ELF-1 (cell line): ENCODE results near the gene USP46.
A peak's percentile ranks its signal among the peaks of the same experiment; 100 is the strongest.

Source experiments
- DNase-seq: peaks from one replicate; pipeline ENCODE4 v3.0.0-alpha.2; 2016; ENCODE audit warnings: low read depth, low spot score

Gene USP46, protein sequence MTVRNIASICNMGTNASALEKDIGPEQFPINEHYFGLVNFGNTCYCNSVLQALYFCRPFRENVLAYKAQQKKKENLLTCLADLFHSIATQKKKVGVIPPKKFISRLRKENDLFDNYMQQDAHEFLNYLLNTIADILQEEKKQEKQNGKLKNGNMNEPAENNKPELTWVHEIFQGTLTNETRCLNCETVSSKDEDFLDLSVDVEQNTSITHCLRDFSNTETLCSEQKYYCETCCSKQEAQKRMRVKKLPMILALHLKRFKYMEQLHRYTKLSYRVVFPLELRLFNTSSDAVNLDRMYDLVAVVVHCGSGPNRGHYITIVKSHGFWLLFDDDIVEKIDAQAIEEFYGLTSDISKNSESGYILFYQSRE

DNA sequence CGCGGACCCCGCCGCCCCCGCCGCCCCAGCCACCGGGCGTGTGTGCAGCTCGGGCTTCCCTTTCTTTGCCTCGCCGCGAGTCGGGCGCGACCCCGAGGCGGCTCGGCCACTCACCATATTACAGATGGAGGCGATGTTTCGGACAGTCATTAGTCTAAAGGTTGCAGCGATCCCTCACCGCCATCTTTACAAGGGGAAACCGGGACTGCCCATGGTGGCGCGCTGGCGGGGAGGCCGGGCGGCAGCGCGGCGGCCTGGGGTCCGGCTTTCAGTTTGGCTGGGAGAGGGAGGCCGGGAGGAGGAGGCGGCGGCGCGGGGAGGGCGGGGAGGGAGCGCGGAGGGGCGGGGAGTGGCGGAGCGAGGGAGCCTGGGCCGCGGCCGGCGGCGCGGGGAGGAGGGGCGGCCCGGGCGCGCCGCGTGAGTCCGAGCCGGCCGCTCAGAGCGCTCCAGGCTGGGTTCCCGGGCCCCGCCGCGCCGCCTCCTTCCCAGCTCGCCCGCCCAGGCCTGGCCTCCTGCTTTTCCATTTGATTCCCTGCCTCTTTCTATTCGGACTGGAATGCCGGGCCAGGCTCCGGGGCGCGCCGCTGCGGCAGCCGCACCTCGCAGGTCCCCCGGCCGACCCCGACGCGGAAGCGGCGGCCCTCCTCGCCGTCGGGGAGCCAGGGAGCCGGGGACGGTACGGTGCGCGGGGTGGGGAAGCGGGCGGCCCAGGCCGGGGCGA lies at the start of gene USP46:
Gene USP46, minus strand, starts transcription at position 301 of the 721 bp plus-strand sequence. Its CDS starts 151 bp downstream, at position 150.
- peak; percentile 75 for DNase-seq

DNA sequence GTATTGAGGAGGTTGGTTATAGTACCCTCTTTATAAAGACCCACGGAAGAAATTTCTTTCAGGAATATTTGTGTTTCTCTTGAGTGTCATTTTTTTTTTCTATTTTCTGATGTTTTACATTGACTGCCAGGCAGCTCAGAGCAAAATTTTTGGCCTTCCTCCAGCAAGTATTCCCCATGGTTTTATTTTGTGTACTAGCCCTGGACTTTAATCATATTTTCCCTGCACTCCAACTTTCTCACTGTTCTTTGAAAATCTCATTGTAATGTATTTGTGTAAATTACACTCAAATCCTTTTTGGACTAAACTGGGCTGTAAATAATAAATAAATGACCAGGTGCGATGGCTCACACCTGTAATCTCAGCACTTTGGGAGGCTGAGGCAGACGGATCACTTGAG lies 45.6 kb upstream of the USP46 start:
- no peak for DNase-seq

DNA sequence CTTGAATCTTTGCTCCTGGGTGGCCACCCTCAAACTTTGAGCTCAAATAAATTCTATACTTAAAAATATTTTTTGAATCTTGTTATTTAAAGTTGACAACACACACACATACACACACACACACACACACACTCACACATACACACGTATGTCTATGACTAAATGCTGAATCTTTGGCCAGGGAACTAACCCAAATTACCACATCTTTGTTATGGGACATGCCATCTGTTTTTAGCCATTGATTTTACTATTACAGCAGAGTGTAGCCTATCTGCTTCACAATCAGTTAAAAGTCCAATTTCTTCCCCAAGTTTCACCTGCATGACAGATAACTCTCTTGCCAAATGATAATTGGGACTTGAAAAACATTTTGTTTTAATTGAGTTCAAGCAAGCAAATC lies 45.0 kb upstream of the USP46 start:
- DNase-seq = no peak

DNA sequence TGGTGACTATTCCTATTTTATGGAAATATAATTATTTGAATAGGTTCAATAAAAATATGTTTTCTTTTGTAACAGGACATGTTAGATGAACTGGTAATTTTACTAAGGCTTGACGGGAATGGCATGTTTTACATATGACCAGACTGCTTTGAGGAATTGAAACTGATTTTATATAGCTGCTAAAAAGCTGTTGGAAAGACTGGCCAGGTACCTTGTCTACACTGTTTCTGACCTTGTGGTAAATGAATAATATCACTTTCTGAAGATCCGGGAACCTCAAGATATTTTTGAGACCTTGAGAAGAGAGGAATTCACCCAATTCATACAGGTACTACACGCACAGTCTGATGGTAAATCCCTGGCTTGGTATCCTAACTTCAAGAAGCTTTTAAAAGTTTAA lies 42.1 kb upstream of the USP46 start:
- DNase-seq = no peak

DNA sequence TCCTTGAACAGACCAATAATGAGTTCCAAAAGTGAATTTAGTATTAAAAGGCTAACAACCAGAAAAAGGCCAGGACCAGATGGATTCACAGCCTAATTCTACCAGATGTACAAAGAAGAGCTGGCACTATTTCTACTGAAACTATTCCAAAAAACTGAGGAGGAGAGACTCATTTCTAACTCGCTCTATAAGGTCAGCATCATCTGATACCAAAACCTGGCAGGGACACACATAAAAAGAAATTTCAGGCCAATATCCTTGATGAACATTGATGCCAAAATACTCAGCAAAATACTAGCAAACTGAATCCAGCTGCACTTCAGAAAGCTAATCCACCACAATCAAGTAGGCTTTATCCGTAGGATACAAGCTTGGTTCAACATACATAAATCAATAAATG lies 35.8 kb upstream of the USP46 start:
- no peak for DNase-seq

DNA sequence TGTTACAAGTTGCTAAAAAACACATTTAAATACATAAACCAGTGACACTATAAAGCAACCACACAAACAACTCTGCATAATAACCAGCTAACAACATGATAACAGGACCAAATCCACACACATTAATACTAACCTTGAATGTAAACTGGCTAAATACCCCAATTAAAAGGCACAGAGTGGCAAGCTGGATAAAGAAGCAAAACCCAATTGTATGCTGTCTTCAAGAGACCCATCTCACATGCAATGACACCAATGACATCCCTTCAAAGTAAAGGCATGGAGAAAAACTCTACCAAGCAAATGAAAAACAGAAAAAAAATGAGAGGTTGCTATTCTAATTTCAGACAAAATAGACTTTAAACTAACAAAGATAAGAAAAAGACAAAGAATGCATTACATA lies 34.4 kb upstream of the USP46 start:
- no peak for DNase-seq

DNA sequence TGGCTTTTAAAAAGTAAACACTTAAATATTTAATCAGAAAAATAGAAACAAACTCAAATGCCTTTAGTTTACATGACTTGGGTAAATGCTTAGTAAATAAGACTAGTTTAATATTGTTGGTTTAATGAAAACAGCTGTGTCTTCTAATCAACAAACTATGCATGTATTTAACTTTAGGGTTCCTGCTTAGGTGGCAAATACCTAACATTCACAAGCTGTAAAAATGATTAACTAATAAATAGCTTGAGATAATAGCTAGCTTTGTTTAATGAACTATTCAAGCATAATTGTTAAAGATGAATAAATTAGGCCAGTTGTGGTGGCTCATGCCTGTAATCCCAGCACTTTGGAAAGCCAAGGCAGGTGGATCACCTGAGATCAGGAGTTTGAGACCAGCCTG lies 30.0 kb upstream of the USP46 start:
- no peak for DNase-seq

DNA sequence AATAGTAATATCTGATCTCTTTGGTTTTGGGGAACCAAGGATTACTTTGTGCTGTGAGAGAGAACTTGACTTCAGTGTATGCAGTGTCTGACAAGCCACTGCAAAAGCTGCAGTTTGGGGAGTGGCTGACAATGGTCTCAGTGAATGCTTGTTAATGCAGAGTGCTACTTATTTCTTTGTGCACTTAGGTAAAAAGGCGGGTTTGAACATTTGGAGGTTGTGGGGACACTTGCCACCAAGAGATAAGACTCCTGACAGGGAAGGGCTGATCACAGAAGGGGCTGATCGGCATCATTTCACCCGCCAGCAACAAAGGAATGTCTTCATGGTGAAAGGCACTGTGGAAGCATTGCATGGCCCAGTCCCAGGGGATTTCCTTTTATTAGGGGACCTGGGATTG lies 28.6 kb upstream of the USP46 start:
- DNase-seq = no peak

DNA sequence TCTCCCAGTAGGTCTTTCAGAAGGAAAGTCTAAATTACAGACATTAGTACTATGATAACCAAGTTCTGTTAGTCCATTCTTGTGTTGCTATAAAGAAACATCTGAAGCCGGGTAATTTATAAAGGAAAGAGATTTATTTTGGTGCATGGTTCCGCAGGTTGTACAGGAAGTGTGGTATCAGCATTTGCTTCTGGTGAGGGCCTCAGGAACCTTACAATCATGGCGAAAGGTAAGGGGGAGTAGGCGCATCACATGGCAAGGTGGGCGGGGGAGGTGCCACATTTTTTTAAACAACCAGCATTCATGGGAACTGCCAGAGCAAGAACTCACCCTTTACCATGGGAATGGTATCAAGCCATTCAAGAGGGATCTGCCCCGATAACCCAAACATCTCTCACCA lies 26.2 kb upstream of the USP46 start:
- DNase-seq = no peak

DNA sequence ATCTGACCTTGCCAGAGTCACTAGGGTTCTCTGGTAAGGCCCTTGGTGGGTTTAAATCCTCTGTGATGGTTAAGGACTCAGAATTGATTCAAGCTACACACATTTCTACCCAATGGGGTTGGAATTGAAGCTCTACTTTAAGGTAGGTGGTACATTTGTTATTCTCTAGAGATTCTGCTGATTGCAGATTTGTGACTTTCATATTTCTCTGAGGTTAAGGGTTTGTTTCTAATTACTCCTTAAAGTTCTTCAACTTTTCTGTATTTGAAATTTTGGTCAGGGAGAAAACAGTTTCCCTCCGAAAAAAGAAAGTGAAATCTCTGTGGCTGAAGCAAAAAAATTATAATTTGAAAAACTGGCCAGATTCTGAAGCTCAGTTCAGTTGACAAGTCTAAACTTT lies 25.8 kb upstream of the USP46 start:
- DNase-seq = no peak

DNA sequence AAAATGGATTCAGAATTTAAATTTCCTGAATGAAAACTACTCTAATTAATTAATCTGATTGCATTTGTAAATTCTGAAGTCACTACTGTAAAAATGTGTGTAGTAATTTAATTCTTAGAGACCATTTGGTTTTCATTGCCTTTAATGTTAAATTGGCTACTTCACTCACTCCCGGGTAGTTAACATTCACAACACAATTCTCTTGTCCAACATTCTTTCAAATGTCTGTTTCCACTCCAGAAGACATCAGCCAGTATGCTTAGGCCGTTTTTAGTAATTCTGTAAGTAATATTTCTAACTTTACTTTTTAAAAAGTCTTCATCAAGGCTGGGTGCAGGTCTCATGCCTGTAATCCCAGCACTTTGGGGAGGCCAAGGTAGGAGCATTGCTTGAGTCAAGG lies 21.3 kb upstream of the USP46 start:
- DNase-seq = no peak

DNA sequence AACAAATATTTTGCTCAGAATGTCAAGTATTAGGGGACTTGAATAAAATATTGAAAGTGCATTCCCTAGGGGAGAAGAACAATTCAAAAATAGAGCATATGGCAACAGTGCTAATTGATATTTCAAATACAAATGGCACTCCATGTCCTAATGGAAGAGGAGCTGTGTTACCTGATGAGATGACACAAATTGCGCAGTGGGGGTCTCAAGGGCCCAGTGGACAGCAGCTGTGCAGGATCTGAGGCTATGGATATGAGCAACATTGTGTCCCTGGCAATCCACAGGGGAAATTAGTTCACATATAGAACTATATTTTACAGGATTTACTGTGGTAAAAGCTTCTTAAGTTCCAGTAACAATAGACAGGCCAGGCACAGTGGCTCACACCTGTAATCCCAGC lies 17.4 kb upstream of the USP46 start:
- DNase-seq = no peak

DNA sequence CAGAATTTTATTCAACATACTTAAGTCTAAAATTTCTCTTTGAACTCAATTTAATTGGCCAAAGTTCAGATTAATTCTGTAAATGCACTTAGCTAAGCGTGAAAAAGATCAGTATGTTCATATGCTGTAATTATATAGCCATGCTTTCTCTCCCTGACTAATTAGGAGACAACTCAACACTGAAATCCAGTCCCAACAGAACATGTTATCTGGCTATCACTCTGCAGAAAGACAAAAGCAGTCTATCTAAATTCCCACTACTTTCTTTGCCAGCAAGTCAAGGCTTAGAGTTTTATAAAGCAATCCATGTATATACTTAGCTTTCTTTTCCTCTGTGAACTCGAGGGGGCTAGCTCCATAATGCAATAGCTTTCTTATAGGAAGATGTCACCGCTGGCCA lies 16.0 kb upstream of the USP46 start:
- no peak for DNase-seq

DNA sequence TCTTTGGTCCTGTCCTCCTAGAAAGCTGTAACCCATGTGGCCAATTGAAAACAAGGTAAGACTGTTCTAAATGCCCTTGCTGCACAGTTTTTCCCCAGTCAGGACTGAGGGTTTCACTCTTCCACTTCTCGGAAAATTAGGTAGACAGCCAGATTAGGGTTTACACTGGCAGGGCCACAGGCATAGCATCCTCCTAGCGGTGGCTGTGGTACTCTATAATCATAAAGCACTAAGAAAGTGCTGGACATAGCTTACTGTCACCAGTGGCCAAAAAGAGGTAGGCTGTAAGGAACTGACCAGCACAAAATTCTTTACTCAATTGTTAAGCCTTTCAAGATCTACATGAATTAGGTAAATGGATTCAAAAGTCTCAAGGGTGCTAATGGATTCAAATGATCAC lies 11.6 kb upstream of the USP46 start:
- no peak for DNase-seq

DNA sequence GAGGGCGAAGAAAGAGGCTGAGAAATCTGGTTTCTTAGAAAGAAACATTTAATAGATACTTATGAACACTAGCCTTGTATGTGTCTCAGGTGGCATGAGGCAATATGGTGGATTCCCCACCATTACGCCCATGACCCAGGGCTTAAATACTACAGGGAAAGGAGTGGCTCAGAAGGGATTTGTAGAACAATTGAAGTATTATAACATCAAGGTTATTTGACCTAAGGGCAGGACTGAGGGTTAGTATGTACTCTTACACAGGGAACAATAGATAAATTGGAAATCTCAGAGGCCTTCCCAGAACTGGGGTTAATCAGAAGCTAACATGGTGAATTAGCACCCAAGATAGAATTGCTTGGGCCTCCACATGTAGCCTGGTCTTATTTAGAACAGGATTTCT lies 11.0 kb upstream of the USP46 start:
- DNase-seq = no peak

DNA sequence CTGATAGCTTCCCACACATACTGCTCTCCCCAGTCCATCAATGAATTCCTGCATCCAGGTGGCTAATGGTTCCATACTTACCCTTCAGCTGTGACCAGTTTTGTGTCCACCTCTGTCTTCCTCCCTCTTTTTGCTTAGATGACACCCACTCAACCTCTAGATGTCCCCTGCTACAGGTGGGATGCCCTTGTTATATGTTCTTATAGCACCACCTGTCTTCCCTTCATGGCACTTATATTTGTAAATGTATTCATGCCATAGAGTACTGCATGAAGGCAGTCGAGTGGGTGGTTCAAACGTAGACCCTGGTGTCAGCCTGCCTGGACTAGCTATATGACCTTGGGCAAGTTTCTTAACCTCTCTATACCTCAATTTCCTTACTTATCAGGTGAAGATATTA lies 6.5 kb upstream of the USP46 start:
- no peak for DNase-seq

DNA sequence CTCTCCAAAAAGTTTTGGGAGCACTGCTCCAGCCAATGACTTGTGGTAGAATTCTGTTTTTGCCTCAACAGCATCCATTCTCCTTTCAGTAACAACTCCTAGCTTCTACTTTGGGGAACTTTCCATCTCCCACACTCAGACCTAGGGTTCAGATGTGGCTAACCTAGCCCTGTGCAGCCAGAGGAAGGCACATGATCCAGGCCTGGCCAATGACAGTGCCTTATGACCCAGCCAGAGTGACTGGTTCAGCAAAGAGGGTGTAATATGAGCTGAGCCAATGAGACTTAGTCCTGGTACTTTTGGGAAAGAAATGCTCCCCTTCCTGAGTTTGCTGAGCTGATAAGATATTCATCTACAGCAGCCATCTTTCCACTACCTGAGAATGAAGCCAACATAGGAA lies 5.4 kb upstream of the USP46 start:
- no peak for DNase-seq

DNA sequence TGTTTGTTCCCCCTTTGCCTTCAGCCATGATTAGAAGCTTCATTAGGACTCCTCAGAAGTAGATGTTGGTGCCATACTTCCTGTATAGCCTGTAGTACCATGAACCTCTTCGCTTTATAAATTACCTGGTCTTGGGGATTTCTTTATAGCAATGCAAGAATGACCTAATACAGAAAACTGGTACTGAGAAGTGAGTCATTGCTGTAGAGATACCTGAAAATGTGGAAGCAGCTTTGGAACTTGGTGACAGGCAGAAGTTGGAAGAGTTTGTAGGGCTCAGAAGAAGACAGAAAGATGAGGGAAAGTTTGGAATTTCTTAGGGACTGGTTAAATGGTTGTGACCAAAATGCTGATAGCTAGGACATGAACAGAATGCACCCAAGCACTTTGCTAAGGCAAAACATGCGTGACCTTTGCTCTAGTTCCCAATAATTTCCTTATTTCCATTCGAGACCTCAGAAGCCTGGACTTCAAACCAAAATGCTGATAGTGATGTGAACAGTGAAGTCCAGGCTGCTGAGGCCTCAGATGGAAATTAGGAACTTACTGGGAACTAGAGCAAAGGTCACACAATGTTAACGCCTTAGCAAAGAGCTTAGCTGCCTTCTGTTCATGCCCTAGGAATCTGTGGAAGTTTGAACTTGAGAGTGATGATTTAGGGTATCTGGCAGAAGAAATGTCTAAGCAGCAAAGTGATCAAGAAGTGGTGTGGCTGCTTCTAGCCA lies 3.0 kb upstream of the USP46 start:
- DNase-seq = no peak

DNA sequence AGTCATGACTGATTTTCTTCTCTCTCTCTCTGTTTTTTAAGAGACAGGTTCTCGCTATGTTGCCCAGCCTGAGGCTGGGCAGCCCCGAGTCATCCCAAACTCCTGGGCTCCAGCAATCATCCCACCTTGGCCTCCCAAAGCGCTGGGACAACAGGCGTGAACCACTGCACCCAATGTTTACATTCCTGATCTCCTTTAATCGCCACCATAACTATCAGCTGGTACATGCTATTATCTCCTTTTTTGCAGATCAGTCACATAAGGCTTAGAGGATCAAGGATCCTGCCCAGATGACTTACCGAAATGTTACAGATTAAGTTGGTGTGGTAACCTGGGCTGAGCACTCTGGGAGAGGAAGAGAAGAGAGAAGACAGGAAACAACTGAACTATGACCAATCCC lies 1.5 kb upstream of the USP46 start:
- peak; percentile 16 for DNase-seq

DNA sequence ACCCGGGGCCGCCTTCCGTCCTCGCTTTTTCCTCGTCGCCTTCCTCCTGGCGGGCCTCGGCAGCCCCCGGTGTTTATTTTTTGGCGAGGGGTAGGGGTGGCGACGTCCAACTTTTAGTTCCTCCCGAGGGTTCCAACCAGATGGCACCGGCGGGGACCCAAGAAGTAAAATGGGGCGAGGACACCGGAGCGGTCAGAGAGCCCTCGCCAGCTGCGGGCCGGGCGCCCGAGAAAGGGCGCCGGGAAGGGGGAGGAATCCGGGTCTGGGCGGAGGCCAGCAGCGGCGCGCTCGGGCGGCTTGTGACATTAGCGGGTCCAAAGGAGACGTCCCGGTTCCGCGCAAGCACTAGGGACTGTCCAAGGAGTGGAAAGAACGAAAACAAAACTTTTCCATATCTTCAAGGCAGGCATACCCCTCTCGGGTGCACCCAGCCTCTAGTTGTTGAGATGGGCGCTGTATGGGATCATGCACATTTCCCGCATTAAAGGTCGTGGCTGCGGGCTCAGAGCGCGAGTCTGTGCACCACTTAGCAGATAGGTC lies 691 bp upstream of the USP46 start:
- DNase-seq = peak; percentile 54

DNA sequence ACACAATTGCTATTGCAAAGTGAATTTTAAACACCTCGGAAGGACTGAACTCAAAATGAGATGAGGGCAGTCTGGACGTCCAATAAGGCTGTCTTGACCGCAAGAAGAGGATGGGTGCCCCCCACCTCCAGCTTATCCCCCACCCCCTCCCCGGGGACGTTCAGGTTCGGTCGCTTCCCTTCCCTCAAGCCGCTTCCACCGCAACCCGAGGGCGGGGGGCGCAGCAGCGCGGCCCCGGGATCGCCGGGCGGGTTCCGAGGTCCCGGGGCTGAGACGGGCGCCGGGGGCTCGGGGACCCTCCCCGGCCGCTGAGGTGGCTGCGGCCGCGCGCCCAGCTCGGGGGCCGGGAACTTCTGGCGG lies 480 bp downstream of the USP46 start:
- DNase-seq = no peak
